Measurements from ENCODE around the gene XCL2.

Gene XCL2

DNA sequence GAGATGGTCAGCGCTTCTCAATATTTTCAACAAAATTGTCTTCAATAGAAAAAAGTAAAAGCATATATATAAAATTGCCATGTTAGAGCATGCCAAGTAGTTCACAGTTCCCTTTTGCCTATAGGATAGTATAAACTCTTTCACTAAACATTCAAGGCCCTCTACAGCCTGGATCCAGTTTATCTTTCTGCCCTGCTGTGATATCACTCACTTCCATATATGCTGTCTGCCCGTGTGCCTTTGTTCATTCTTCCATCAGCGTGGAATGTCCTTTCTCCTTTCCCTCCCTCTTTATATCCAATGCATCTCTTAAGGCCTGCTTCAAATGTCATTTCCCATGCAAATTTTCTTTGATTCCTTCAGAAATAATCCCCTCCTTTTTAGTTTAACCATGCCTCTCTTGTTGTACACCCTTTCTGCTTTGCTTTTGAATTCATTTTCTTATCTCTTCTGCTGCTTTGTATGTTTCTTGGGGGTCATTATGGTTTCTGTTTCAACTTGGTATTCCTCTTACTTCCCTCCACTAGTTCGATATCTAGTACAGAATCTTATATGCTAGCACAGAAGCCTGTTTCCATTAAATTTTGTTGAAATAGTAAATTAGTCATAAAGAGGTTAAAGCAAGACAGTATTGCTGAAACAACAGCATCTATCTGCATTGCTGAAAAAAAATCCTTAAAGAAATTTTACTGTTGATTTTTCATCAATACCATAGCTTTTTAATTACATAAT, 44.7 kb downstream of the XCL2 start:
- H3K9ac ChIP-seq (ENCODE audit: low read length in 2 of 2) = no peak overlapping the region
- H3K9me3 ChIP-seq (ENCODE audit: control insufficient read depth in 2 of 2, low read length in 2 of 2) = no peaks in the 10 kb centered on the region
- H3K27ac ChIP-seq (ENCODE audit: low read length) = no peak overlapping the region
- H3K27me3 ChIP-seq (ENCODE audit: control insufficient read depth in 1 of 2, insufficient read depth in 2 of 2, low read length in 2 of 2) = no peaks in the 10 kb centered on the region
- no peak overlapping the region for H3K4me3 ChIP-seq (ENCODE audit: low read length in 2 of 2)
- H3K36me3 ChIP-seq (ENCODE audit: control insufficient read depth in 2 of 2, insufficient read depth in 2 of 2, low read length in 2 of 2) = no peaks in the 10 kb centered on the region
- H3K4me1 ChIP-seq (ENCODE audit: control insufficient read depth, insufficient read depth, low read length) = peaks cover 20% of the 10 kb centered on the region

GRCh38 chr1:168498159-168498631, 45.6 kb downstream of the XCL2 start:
- Histone ChIP-seq H3K27ac (ENCODE audit: low read length) (no peak overlapping the region), H3K4me3 (ENCODE audit: low read length in 2 of 2) (no peak overlapping the region)

DNA sequence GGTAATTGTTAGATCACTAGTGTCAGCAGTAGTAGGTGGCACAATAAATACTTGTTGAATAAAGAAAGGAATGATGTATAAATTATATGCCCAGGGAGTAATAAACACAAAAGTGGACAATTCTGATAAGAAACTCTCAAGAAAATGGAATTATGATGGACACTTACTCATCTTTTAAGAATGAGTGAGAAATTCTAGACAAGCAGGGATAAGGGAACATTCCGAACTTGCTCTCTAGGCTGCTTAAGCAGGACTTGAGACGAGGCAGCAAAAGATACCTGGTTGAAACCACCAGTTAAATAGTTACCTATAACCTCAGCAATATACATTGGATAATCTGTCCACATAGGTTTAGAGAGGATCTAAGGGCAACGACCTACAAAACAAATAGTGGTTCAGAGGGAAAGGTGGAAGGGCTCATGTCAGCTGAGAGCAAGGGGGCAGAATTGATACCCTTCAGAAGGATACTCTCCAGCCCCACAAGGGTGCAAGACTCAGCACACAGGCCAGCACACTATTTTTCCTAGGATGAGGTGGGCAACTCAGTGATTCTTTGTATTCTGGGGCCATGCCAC, 46.3 kb downstream of the XCL2 start:
- peaks cover 20% of the 10 kb centered on the region for H3K4me1 ChIP-seq (ENCODE audit: control insufficient read depth, insufficient read depth, low read length)
- no peak overlapping the region for H3K27ac ChIP-seq (ENCODE audit: low read length)
- no peaks in the 10 kb centered on the region for H3K36me3 ChIP-seq (ENCODE audit: control insufficient read depth in 2 of 2, insufficient read depth in 2 of 2, low read length in 2 of 2)
- no peaks in the 10 kb centered on the region for H3K27me3 ChIP-seq (ENCODE audit: control insufficient read depth in 1 of 2, insufficient read depth in 2 of 2, low read length in 2 of 2)
- no peak overlapping the region for H3K9ac ChIP-seq (ENCODE audit: low read length in 2 of 2)
- H3K4me3 ChIP-seq (ENCODE audit: low read length in 2 of 2) = no peak overlapping the region
- H3K9me3 ChIP-seq (ENCODE audit: control insufficient read depth in 2 of 2, low read length in 2 of 2) = no peaks in the 10 kb centered on the region

More at GRCh38 chr1:168498159-168498631, 45.6 kb downstream of the XCL2 start:
- Histone ChIP-seq H3K27me3 (ENCODE audit: control insufficient read depth in 1 of 2, insufficient read depth in 2 of 2, low read length in 2 of 2) (no peaks in the 10 kb centered on the region), H3K9ac (ENCODE audit: low read length in 2 of 2) (no peak overlapping the region), H3K4me1 (ENCODE audit: control insufficient read depth, insufficient read depth, low read length) (peaks cover 20% of the 10 kb centered on the region), H3K9me3 (ENCODE audit: control insufficient read depth in 2 of 2, low read length in 2 of 2) (no peaks in the 10 kb centered on the region), H3K36me3 (ENCODE audit: control insufficient read depth in 2 of 2, insufficient read depth in 2 of 2, low read length in 2 of 2) (no peaks in the 10 kb centered on the region)

DNA sequence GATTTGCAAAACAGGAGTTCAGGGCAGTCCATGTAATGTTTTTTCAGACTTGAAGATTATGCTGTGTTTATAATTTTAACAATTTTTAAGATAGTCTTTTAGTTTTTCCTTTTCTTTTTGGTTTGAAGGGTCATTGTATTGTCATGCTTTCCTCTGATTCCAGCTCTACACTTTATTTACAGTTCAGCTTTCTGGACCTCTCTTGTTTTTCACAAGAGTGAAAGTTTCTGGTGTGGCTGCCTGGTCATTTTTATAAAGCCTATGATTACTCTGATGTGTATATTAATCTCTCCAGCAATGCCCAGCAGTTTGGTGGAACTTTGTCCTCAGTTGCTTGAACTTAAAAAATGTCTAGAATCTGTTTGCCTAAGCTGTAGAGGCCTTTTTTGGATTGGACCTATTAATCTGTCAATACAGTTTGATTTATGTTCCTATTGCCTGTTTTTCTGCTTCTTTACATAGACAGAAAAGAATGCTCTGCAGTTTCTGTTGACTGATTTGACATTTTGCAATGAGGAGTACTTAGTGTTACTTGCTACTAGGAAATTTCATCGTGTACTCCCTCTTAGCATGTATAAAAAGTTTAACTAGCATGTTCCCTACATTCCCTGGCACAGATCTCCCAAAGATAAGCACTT, 52.2 kb downstream of the XCL2 start:
- Histone ChIP-seq H3K9ac (ENCODE audit: low read length in 2 of 2) (no peak overlapping the region), H3K36me3 (ENCODE audit: control insufficient read depth in 2 of 2, insufficient read depth in 2 of 2, low read length in 2 of 2) (no peaks in the 10 kb centered on the region), H3K4me1 (ENCODE audit: control insufficient read depth, insufficient read depth, low read length) (peaks cover 5% of the 10 kb centered on the region), H3K27ac (ENCODE audit: low read length) (no peak overlapping the region), H3K27me3 (ENCODE audit: control insufficient read depth in 1 of 2, insufficient read depth in 2 of 2, low read length in 2 of 2) (no peaks in the 10 kb centered on the region), H3K9me3 (ENCODE audit: control insufficient read depth in 2 of 2, low read length in 2 of 2) (no peaks in the 10 kb centered on the region), H3K4me3 (ENCODE audit: low read length in 2 of 2) (no peak overlapping the region)
